HCT116 (cell line): Measurements from ENCODE around the gene SETD3. TPM values are rescaled to one million over a fixed set of nuclear protein-coding genes. Genes with fewer than 3 reads are reported as not detected.

Experiments
- ATAC-seq: fragments of 200-7000 bp; cut with Tn5 transposase; 2 replicates; pipeline ENCODE4 v1.9.1; 2020; ENCODE audit warnings: mild to moderate bottlenecking, moderate library complexity
- BruUV-seq: library from RNA; stranded (reverse); fragments of 400-500 nt; replicated peaks from 2 replicates; lab custom pipeline; 2021; lab: Mats Ljungman, UMichigan
- CTCF ChIA-PET: fragments of 300-600 bp; sonication (Branson Sonifier 250); formaldehyde crosslinking; loops from one replicate; lab custom pipeline; 2021; ENCODE audit warnings: antibody characterized with exemption; lab: Charles Lee
- POLR2A ChIA-PET: fragments of 300-600, 350-600 bp; sonication (Branson Sonifier 250); formaldehyde crosslinking; loops from one replicate; lab custom pipeline; 2021; ENCODE audit warnings: antibody characterized with exemption; lab: Charles Lee
- RAD21 ChIA-PET, 2 experiments: fragments of 300-600 bp; sonication (Branson Sonifier 250); formaldehyde crosslinking; loops; one replicate each; lab custom pipeline; 2023; ENCODE audit warnings: low total read pairs in 2 of 2; ENCODE audit not compliant: uncharacterized antibody in 2 of 2, unreplicated experiment in 2 of 2, low non-redundant PET in 1 of 2; lab: Charles Lee
- DNase-seq: peaks from one replicate; pipeline ENCODE4 v3.0.0-alpha.2; 2010; ENCODE audit warnings: low read depth, low spot score
- H2AFZ ChIP-seq: fragments of 200-600 bp; shearing (Covaris generic), sonication (generic); 2 replicates; pipeline ENCODE4 v1.6.1; 2017; ENCODE audit warnings: low read depth, mixed run types, mixed read lengths, antibody characterized with exemption, low read length; ENCODE audit not compliant: poor library complexity, severe bottlenecking
- H3K27ac ChIP-seq: 2 replicates; pipeline ENCODE4 v1.5.1; 2012; ENCODE audit warnings: low read depth, low read length
- H3K27me3 ChIP-seq: fragments of 200-600 bp; sonication (generic); 2 replicates; pipeline ENCODE4 v1.6.1; 2016; ENCODE audit warnings: mixed run types, low read length, mixed read lengths; ENCODE audit not compliant: insufficient read depth
- H3K36me3 ChIP-seq, 2 experiments: fragments of 200-500 bp in 1 of 2; fragments of 200-600 bp in 1 of 2; sonication (Bioruptor generic) in 1 of 2; sonication (generic) in 1 of 2; 2 replicates each; pipeline versions ENCODE4 v1.5.1 to v1.6.1; 2014 to 2016; ENCODE audit warnings: low read length in 2 of 2, inconsistent platforms in 1 of 2, mixed read lengths in 1 of 2, mixed run types in 1 of 2; ENCODE audit not compliant: insufficient read depth in 2 of 2, control insufficient read depth in 1 of 2
- H3K4me1 ChIP-seq, 2 experiments: fragments of 200-600 bp in 1 of 2; sonication (generic) in 1 of 2; 2 replicates each; pipeline versions ENCODE4 v1.5.1 to v1.6.1; 2012 to 2017; ENCODE audit warnings: low read length in 2 of 2, inconsistent platforms in 1 of 2, mild to moderate bottlenecking in 1 of 2, mixed read lengths in 1 of 2, mixed run types in 1 of 2, moderate library complexity in 1 of 2; ENCODE audit not compliant: insufficient read depth in 2 of 2, control insufficient read depth in 1 of 2
- H3K4me2 ChIP-seq: fragments of 200-600 bp; sonication (generic); 2 replicates; pipeline ENCODE4 v1.6.1; 2017; ENCODE audit warnings: mixed run types, low read length, mixed read lengths
- H3K4me3 ChIP-seq, 2 experiments: fragments of 200-600 bp in 1 of 2; sonication (generic) in 1 of 2; replicated peaks in 1 of 2; 2 replicates each; pipeline ENCODE4 v1.5.1; 2011 to 2016; ENCODE audit warnings: low read length in 2 of 2, control low read depth in 1 of 2, low read depth in 1 of 2, mild to moderate bottlenecking in 1 of 2, mixed read lengths in 1 of 2, mixed run types in 1 of 2
- H3K79me2 ChIP-seq: fragments of 200-600 bp; sonication (generic); 2 replicates; pipeline ENCODE4 v1.6.1; 2017; ENCODE audit warnings: mild to moderate bottlenecking, mixed run types, low read length, moderate library complexity, mixed read lengths; ENCODE audit not compliant: insufficient read depth
- H3K9ac ChIP-seq: fragments of 200-600 bp; sonication (generic); 2 replicates; pipeline ENCODE4 v1.6.1; 2016; ENCODE audit warnings: low read length, mixed read lengths
- H3K9me2 ChIP-seq: fragments of 200-600 bp; sonication (generic), shearing (Covaris generic); 2 replicates; pipeline ENCODE4 v1.6.1; 2017; ENCODE audit warnings: mixed run types, mild to moderate bottlenecking, moderate library complexity; ENCODE audit not compliant: insufficient read depth
- H3K9me3 ChIP-seq, 2 experiments: fragments of 200-500 bp in 1 of 2; fragments of 200-600 bp in 1 of 2; sonication (Bioruptor generic) in 1 of 2; sonication (generic) in 1 of 2; 2 replicates each; pipeline ENCODE4 v1.6.1; 2014 to 2017; ENCODE audit warnings: low read length in 2 of 2, mixed read lengths in 2 of 2, inconsistent platforms in 1 of 2, low read depth in 1 of 2, mild to moderate bottlenecking in 1 of 2, mixed run types in 1 of 2, moderate library complexity in 1 of 2; ENCODE audit not compliant: control insufficient read depth in 1 of 2, insufficient read depth in 1 of 2
- H4K20me1 ChIP-seq: fragments of 200-600 bp; sonication (generic), shearing (Covaris generic); 2 replicates; pipeline ENCODE4 v1.6.1; 2017; ENCODE audit warnings: mixed run types, mild to moderate bottlenecking, moderate library complexity; ENCODE audit not compliant: insufficient read depth
- CBX3 ChIP-seq: IDR thresholded peaks from 2 replicates; pipeline ENCODE4 v1.6.1; 2012; ENCODE audit warnings: low read depth
- EGR1 ChIP-seq: IDR thresholded peaks from 2 replicates; pipeline ENCODE4 v1.6.1; 2012; ENCODE audit warnings: low read depth
- ELF1 ChIP-seq: IDR thresholded peaks from 2 replicates; pipeline ENCODE4 v1.6.1; 2012; ENCODE audit warnings: low read depth, borderline replicate concordance
- EZH2 ChIP-seq: fragments of 200-600 bp; sonication (generic); IDR thresholded peaks from 2 replicates; pipeline ENCODE4 v1.6.1; 2017; ENCODE audit warnings: antibody characterized with exemption, mixed run types
- EZH2phosphoT487 ChIP-seq: fragments of 200-600 bp; IDR thresholded peaks from 2 replicates; pipeline ENCODE4 v1.6.1; 2018; ENCODE audit warnings: antibody characterized with exemption, borderline replicate concordance
- FOSL1 ChIP-seq: IDR thresholded peaks from 2 replicates; pipeline ENCODE4 v1.6.1; 2012; ENCODE audit warnings: low read depth
- JUND ChIP-seq: IDR thresholded peaks from 2 replicates; pipeline ENCODE4 v1.6.1; 2012
- POLR2A ChIP-seq: IDR thresholded peaks from 2 replicates; pipeline ENCODE4 v1.7.0; 2011; ENCODE audit warnings: borderline replicate concordance; ENCODE audit not compliant: insufficient read depth, insufficient read length; ENCODE audit errors: extremely low read depth
- POLR2AphosphoS5 ChIP-seq: IDR thresholded peaks from 2 replicates; pipeline ENCODE4 v1.6.1; 2011; ENCODE audit warnings: mild to moderate bottlenecking, low read depth, low read length, moderate library complexity
- SIN3A ChIP-seq: IDR thresholded peaks from 2 replicates; pipeline ENCODE4 v1.6.1; 2012; ENCODE audit warnings: low read depth
- SRF ChIP-seq: IDR thresholded peaks from 2 replicates; pipeline ENCODE4 v1.6.1; 2012; ENCODE audit warnings: low read depth
- TCF7L2 ChIP-seq: IDR thresholded peaks from 2 replicates; pipeline ENCODE4 v1.7.0; 2011; ENCODE audit warnings: borderline replicate concordance, inconsistent platforms; ENCODE audit not compliant: insufficient read depth, insufficient read length; ENCODE audit errors: extremely low read depth
- YY1 ChIP-seq: IDR thresholded peaks from 2 replicates; pipeline ENCODE4 v1.6.1; 2011; ENCODE audit warnings: low read length, low read depth, moderate library complexity, mild to moderate bottlenecking; ENCODE audit not compliant: insufficient replicate concordance; ENCODE audit errors: extremely low read depth
- ZFX ChIP-seq: fragments of 450-650 bp; IDR thresholded peaks from 2 replicates; pipeline ENCODE4 v1.6.1; 2017
- ZNF274 ChIP-seq: fragments of 200-500 bp; sonication (Bioruptor generic); IDR thresholded peaks from 2 replicates; pipeline ENCODE4 v1.6.1; 2014; ENCODE audit warnings: mild to moderate bottlenecking, low read depth, low read length, inconsistent platforms
- intact Hi-C: fragments of 100-400 bp; cut with micrococcal nuclease; formaldehyde crosslinking; loops from 2 replicates; pipeline ENCODE4 v1.10.0; 2022
- total RNA-seq: library from RNA; stranded (reverse); gene quantifications from one replicate; pipeline ENCODE4 v1.2.1, GENCODE V29; 2021; ENCODE audit not compliant: unreplicated experiment
- TF ChIP-seq, protein P1 (sequence below): IDR thresholded peaks from 2 replicates; pipeline ENCODE4 v1.6.1; 2011; ENCODE audit warnings: mild to moderate bottlenecking, low read length, moderate library complexity; ENCODE audit not compliant: insufficient replicate concordance; ENCODE audit errors: extremely low read depth
- TF ChIP-seq, protein P2 (sequence below), 3 experiments: fragments of 200-600 bp in 1 of 3; sonication (generic) in 1 of 3; IDR thresholded peaks in 2 of 3; conservative IDR thresholded peaks in 1 of 3; 2 replicates each; pipeline ENCODE4 v1.5.1; 2012 to 2017; ENCODE audit warnings: low read depth in 2 of 3, low read length in 2 of 3, antibody characterized with exemption in 1 of 3, borderline replicate concordance in 1 of 3, control low read depth in 1 of 3, mild to moderate bottlenecking in 1 of 3, mixed read lengths in 1 of 3, mixed run types in 1 of 3, moderate library complexity in 1 of 3; ENCODE audit not compliant: insufficient read depth in 1 of 3
- TF ChIP-seq, protein P3 (sequence below): IDR thresholded peaks from 2 replicates; pipeline ENCODE4 v1.6.1; 2012

SETD3 gene
- total RNA-seq, 1 experiment from 2014 or later: 46.6 TPM

GRCh38 chr14:99401211-99401610 is 79.4 kb downstream of the SETD3 start:
- Histone ChIP-seq H3K9me2 (no peaks in the 10 kb centered on the region), H3K4me1 (peaks cover 0 to 5% of the 10 kb centered on the region in 2 experiments; a peak in 2 of 4 replicates), H3K36me3 (peaks cover 2 to 13% of the 10 kb centered on the region in 2 experiments; a peak in 2 of 4 replicates), H4K20me1 (no peaks in the 10 kb centered on the region), H3K9me3 (no peaks in the 10 kb centered on the region), H3K4me3 (no peak overlapping the region), H2AFZ (no peak overlapping the region), H3K27me3 (no peaks in the 10 kb centered on the region), H3K4me2 (no peak overlapping the region), H3K27ac (no peak overlapping the region), H3K9ac (no peak overlapping the region), H3K79me2 (no peaks in the 10 kb centered on the region)
- no peak for TF ChIP-seq POLR2AphosphoS5
- no peak for TF ChIP-seq POLR2A
- TF ChIP-seq ZFX: no peak
- TF ChIP-seq EZH2phosphoT487: no peak
- no peak for TF ChIP-seq ELF1
- TF ChIP-seq CBX3: no peak
- no peak for TF ChIP-seq EZH2
- TF ChIP-seq, protein P1, sequence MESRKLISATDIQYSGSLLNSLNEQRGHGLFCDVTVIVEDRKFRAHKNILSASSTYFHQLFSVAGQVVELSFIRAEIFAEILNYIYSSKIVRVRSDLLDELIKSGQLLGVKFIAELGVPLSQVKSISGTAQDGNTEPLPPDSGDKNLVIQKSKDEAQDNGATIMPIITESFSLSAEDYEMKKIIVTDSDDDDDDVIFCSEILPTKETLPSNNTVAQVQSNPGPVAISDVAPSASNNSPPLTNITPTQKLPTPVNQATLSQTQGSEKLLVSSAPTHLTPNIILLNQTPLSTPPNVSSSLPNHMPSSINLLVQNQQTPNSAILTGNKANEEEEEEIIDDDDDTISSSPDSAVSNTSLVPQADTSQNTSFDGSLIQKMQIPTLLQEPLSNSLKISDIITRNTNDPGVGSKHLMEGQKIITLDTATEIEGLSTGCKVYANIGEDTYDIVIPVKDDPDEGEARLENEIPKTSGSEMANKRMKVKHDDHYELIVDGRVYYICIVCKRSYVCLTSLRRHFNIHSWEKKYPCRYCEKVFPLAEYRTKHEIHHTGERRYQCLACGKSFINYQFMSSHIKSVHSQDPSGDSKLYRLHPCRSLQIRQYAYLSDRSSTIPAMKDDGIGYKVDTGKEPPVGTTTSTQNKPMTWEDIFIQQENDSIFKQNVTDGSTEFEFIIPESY: no peak
- TF ChIP-seq FOSL1: no peak
- no peak for TF ChIP-seq ZNF274
- no peak for TF ChIP-seq YY1
- no peak for TF ChIP-seq SIN3A
- no peak for TF ChIP-seq SRF
- TF ChIP-seq, protein P2, sequence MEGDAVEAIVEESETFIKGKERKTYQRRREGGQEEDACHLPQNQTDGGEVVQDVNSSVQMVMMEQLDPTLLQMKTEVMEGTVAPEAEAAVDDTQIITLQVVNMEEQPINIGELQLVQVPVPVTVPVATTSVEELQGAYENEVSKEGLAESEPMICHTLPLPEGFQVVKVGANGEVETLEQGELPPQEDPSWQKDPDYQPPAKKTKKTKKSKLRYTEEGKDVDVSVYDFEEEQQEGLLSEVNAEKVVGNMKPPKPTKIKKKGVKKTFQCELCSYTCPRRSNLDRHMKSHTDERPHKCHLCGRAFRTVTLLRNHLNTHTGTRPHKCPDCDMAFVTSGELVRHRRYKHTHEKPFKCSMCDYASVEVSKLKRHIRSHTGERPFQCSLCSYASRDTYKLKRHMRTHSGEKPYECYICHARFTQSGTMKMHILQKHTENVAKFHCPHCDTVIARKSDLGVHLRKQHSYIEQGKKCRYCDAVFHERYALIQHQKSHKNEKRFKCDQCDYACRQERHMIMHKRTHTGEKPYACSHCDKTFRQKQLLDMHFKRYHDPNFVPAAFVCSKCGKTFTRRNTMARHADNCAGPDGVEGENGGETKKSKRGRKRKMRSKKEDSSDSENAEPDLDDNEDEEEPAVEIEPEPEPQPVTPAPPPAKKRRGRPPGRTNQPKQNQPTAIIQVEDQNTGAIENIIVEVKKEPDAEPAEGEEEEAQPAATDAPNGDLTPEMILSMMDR (IDR thresholded peaks at IDR 0.05 in 2 of 3, conservative IDR thresholded peaks at IDR 0.05 in 1 of 3; ENCODE audit: borderline replicate concordance in 1 of 3, insufficient read depth in 1 of 3, low read depth in 2 of 3, low read length in 2 of 3): no peak
- TF ChIP-seq JUND: no peak
- TF ChIP-seq EGR1: no peak
- TF ChIP-seq TCF7L2: no peak
- TF ChIP-seq, protein P3, sequence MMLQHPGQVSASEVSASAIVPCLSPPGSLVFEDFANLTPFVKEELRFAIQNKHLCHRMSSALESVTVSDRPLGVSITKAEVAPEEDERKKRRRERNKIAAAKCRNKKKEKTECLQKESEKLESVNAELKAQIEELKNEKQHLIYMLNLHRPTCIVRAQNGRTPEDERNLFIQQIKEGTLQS: no peak
- no peak for ATAC-seq
- ChIA-PET CTCF (interaction anchor here (1.1 to 4.4 kb wide), 3 partner anchors 8 to 14 kb away, joined by 6 to 25 read pairs (median 11); no protein-coding TSS in a partner anchor), RAD21 (no interaction called here), POLR2A (no interaction called here)
- no peak for DNase-seq
- BruUV-seq: no TSS peak
- intact Hi-C loops: no loop called here
